Stimulated activated CD8-positive, alpha-beta memory T cell treated with anti-CD3 and anti-CD28 coated beads, Interleukin-7, amount 100 ng/mL, for 1 hour (primary cell): Measurements from ENCODE around the gene CHTF18.

Source experiments
- DNase-seq, 2 donors: peaks; one replicate each; pipeline ENCODE4 v3.0.0-alpha.2; 2020; ENCODE audit warnings: low read depth in 2 of 2

CHTF18 gene

DNA sequence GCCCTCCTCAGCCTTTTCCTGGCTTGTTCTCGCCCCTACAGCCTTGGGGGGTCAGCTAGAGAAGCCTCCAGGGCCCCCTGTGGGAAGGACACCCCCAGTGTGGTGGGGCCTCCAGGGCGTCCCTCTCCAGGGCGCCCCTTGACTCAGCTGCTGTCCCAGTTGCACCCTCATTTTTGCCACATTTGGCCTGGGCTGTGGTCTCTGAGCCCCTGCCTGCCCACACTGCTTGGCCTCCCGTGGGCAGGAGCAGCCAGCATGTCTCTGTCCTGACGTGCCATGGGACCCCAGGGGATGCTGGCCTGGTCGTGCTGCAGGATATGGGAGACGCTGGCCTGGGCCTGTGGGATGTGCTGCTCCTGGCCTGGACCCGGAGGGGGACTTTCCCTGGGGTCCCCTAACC lies 5.0 kb downstream of the CHTF18 start:
- DNase-seq = no peak

DNA sequence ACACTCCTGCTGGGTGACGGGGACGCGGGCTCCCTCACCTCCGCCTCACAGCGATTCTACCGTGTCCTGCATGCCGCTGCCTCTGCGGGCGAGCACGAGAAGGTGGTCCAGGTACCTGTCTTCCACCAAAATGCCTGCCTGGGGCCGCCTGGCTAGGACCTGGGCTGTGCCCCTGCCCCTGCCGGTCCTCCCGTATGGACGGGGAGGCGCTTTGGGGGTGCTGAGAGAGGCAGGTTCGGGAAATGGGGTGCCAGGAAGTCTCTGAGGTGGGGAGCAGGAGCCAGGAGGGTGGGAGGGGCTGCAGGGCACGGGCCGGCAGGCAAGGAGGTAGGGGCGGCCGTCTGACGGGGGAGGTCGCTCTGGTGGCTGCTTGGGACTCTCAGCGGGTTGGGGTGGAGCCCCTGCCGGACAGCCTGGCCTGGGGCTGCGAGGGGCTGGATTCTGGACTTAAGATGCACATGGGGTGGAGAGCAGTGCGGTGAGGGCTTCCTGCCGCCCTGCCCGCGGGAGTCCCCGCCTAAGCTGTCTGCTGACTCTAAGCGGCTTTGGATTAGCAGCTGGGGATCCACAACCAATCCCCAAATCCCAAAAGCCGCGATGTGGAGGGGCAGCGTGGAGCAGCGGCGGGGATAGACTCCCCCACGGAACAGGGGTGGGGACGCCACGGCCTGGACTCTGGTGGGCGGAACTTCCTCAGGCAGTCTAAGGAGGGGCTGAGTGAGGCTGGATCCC lies 5.8 kb downstream of the CHTF18 start:
- no peak for DNase-seq

DNA sequence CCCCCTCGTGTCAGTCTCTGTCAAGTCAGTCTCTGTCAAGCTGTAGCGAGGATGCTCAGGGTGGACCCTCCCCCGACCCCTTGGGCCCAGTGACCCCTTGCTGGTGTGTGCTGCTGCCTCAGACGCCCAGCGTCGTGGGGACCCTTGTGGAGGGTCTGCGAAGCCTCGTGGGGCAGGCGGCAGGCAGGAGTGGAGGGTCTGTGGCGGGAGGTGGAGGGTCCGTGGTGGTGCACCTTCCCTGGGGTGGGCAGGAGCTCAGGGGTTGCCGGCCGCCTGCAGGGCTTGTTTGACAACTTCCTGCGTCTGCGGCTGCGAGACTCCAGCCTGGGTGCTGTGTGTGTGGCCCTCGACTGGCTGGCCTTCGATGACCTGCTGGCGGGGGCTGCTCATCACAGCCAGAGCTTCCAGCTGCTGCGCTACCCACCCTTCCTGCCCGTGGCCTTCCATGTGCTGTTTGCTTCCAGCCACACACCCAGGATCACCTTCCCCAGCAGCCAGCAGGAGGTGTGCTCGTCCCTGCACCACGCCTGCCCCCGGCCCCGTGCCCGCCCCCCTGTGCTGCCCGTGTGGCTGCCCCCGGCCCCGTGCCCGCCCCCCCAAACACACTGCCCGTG lies 6.5 kb downstream of the CHTF18 start:
- no peak for DNase-seq

DNA sequence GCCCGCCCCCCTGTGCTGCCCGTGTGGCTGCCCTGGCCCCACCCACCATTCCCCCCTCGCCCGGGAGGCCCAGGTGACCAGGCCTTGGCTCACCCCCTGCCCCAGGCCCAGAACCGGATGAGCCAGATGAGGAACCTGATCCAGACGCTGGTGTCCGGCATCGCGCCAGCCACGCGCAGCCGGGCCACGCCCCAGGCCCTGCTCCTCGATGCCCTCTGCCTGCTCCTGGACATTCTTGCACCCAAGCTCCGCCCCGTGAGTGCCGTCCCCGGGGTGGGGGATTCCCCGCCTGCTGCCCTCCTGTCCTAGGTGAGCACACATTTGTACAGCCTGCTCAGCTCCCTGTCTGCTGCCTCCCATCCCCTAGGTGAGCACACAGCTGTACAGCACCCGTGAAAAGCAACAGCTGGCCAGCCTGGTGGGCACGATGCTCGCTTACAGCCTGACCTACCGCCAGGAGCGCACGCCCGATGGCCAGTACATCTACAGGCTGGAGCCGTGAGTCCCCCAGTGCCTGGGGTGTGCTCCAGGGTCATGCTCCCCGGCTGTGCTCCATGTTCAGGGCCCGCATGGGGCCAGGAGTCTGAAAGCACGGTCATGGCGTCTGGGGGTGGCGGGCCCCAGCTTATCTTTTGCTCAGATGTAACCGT lies 7.3 kb downstream of the CHTF18 start:
- no peak for DNase-seq

DNA sequence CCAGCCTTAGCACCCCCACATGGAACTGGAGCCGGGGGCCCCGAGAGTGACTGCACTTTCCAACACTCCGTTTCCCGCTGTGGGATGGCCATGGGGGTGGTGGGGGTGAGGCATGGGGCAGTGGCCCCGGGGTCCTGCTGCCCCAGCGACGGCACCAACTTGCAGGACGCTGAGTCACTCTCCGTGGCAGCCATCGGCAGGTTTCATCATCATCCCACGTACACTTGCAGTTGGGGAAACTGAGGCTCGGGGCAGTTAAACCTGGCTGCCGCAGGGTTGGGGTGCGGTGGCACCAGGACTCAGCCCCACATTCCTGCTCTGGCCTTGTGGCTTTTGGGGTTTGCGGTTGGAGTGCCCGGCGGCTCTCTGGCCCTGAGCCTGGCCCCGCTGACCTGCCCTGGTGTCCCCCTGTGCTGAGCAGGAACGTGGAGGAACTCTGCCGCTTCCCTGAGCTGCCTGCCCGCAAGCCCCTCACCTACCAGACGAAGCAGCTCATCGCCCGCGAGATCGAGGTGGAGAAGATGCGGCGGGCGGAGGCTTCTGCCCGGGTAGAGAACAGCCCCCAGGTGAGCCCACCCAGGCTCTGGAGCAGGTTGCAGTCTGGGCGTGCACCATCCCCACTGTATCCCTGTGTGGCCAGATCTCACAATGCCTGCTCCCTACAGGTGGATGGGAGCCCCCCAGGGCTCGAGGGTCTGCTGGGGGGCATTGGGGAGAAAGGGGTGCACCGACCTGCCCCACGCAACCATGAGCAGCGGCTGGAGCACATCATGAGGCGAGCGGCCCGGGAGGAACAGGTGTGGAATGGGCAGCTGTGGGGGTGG lies 8.1 kb downstream of the CHTF18 start:
- DNase-seq = no peak

DNA sequence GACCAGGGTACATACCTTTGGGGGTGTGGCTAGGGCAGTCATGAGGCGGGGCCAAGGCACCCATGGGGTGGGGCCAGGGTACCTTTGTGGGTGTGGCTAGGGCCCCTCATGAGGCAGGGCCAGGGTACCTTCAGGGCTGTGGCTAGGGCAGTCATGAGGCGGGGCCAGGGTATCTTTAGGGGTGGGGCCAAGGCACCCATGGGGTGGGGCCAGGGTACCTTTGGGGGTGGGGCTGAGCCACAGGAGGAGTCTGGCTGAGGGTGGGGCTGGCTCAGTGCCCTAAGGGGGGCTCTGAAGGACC lies 8.7 kb downstream of the CHTF18 start:
- no peak for DNase-seq

DNA sequence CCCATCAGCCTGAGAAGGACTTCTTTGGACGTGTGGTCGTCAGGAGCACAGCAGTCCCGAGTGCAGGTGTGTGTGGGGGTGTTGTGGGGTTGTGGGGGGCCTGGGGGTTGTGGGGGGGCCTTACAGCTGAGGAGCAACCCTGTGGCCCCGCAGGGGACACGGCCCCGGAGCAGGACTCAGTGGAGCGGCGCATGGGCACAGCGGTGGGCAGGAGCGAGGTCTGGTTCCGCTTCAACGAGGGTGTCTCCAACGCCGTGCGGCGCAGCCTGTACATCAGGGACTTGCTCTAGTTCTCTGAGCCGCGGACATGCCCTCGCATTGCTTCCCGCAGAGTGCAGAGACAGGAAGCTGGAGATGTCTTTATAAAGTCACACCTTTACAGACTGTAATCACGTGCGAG lies 9.3 kb downstream of the CHTF18 start:
- DNase-seq = no peak

DNA sequence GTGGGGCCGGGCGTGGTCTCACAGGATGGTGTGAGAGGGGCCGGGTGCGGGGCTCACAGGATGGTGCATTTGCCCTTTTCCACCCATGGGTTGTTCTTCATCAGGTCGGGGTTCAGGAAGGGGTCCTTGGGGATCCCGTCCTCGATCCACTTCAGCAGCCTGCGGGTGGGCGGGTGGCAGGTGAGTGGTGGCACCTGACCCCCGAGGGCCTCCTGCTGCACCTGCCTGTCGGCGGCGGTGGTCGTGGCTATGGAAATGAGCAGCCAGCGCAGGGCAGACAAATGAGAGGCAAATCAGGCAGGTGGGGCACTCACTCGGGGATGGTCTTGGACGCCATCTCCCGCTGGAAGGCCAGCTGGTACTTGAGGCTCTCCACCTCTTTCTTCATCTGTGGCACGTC lies 10.2 kb downstream of the CHTF18 start:
- no peak for DNase-seq

DNA sequence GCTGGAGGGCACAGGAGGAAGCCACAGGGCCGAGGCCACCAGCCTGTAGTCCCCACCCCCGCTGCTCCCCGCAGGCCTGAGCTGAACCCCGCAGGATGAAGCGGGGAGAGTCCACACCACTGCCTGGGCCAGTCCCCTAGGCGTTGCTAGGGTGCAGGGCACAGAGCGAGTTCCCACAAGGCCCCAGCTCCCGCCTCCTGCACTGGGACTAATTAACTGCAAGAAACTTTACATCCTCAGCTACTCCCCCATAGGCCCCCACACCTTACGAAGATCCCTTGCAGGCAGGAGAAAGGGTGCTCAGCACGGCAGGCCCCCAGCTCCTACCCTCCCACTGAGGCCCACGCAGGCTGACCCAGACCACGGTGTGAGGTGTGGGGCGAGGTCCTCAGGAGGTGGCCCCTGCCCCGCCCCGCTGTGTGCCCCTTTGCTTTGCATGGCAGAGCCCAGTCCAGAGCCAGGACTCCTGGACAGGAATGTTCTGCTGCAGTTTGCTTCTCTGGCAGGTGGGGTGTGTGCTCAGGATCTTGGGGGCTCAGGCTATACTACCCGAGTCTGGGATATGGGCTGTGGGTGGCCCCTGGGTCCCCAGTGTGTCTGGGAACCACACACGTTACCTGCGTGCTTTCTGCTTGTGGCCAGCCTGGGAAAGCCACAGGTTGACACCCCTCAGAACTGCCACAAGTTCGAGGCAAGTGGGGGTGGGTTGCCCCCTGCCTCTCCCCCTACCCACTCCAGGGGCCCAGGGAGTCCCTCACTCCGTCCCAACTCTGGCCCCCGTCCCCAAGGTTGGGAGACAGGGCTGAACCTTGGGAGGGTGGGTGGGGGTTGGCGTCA lies 10.9 kb downstream of the CHTF18 start:
- DNase-seq = no peak

DNA sequence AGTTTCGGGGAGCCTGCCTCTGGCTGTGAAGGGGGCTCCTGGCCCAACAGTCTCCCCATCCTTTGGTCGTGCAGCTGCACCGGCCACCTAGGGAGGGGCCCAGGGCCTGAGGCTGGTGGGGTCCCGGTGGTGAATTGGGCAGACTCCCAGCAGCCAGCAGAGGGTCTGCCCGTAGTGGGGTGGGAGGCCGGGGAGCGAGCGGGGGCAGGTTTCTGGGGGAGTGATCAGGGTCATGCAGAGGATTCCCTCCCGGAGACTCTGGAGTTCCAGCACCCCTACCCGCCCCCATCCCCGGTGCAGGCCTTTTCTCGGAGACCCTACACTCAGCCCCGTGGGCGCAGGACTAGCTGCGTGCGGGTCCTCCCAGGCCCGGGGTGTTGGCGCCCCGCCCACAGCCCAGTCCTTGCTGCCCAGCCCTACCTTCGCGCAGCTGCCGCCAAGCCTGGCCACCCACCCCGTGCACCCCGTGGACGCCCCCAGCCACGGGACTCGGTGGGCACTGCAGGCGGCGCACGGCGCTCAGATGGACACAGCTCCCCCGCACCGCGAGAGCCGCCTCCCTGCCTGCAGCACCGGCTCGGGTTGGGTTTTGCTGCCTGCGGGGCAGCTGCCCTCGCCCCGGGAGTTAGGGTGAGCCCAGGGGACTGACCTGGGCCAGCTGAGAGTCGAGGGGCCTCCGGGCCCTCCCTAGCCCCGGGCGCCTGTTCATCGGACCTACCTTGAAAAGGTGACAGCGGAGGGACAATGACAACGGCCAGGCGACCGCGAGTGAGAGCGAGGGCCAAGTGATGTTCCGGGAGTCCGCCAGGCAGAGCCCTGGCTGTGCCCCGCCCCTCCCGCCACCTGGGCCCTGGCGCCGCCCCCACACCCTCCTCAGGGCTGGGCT lies 11.8 kb downstream of the CHTF18 start, which contains the start of gene GNG13:
GNG13 (minus strand) TSS at position 787 of the 886 bp plus-strand sequence. CDS start 1,657 bp downstream, outside the sequence.
- no peak for DNase-seq

DNA sequence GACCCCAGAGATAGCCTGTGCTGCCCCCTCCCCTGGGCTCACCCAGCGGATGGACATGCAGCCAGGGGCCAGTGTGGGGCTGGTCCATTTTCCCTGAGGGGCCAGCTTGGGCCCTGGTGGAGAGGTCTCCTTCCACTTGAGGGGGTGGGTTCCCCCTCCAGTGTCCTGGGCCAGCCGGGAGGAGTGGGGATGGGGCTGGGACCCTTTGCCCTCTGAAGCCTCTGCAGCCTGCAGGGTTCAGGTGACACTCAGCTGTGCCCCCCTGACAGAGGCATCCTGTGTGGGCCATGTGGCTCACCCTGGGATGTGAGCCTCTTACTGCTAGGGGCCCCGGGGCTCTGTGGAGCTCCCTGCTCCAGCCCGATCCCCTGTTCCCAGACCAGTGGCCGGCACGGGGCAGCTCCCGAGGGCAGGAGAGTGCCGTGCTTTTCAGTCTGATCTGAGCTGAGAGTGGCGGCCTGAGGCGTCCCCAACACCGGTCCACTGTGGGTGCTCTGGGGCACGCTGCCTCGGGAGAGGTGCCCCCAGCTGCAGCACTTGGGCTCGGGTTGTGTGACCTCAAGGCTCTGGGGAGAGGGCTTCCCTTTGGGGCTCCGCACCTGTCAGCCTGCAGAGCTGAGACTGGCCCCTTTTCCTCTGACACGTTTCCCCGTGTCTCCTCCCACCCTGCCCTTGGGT lies 12.6 kb downstream of the CHTF18 start:
- DNase-seq = no peak

DNA sequence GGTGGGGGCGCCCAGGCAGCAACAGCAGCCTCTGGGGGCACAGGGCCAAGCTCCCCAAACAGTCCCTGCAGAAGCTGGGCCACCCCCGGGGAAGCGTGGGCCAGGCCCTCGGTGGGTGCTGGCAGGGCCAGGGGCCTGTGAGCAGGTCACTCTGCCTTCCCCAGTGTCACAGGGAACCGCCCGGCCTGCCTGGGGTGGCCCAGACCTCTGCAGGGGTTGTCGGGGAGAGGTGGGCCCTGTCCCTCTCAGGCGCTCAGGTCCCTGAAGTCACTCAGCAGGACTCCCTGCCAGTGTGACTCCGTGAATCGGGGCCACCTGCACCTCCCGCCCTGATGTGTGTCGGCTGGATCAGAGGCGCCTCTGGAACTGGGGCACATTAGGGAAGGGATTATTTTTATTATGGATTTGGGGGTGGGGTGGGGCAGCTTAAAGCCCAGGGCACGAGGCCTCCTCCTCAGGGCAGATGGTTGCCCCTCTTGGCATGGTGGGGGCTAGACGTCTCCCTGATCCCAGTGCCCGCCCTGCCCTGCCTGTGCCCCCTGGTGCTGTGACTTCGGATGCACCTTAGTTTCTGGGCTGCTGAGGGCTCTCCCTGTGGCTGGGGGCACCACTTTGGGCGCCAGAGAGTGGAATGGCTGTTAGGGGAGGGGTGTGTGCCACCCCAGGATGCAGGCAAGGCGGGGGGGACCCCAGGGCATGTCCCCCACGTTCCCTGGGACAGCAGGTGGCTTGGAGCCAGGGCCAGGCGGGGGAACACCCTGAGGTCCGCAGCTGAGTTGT lies 13.4 kb downstream of the CHTF18 start:
- no peak for DNase-seq

DNA sequence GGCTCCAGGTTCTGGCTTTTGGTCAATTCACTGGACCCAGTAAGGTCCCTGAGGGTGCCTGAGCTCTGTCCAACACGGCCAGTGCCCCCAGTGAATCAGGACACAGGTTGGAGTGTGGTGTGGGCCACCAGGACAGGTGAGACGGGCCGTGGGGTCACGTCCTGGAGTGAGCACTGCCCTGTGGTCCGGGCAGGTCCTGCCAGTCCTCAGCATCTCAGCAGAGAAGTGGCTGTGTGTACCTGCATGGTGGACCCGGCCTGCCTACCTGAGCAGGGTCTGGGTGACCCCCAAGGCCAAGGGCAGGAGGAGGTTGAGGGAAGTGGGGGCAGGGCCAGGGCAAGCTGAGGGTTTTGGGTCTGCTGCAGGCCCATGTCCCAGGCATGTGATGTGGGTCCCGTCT lies 14.0 kb downstream of the CHTF18 start:
- DNase-seq = no peak

DNA sequence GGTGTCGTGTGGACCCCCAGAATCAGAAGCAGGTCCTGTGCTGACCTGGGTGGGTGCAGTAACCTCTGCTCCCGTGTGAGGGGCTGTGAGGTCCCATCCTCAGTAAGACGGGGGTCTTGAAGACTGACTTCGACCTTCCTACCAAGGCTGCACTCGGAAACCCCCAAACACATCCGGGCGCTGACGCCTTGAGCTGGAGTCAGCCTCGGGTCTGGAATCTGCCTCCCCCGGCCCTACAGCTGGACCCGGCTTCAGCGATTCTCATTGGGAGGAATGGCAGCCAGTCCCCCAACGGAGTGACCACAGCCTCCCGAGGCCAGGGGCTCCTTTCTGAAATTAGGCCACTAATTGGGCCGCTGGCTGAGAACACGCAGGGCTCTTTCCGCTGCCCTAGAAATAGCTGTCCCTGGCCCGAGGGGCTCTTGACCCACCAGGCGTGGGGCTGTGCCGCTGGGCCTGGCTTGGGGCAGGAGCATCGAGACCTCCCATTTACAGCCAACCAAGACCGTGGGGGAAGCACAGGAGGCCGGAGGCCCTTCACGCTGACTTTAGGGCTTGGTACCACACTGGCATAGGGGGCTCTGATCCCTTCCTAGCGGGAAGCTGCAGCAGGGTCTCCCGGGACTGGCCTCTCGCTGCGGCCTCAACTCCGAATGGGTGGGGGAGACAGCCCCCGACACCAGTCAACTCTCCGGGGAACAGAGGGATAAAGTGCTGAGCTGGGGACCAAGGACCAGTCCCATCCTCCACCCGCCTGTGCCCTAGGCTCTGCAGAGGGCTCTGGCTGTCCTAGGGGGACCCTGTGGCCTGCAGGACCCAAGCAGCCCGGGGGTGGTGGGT lies 14.7 kb downstream of the CHTF18 start:
- no peak for DNase-seq

DNA sequence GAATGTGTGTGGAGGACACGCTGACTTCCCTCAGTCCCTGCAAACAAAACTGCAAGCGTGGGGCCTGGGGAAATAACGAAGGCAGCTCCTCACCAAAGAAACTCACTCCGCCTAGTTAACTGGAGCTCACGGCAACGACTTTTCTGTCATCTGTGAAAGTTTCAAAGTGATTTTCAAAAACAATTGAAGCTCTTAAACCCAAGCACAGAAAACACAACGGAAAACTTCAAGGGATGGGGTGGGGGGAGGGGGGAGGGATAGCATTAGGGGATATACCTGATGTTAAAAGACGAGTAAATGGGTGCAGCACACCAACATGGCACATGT lies 15.3 kb downstream of the CHTF18 start:
- no peak for DNase-seq

DNA sequence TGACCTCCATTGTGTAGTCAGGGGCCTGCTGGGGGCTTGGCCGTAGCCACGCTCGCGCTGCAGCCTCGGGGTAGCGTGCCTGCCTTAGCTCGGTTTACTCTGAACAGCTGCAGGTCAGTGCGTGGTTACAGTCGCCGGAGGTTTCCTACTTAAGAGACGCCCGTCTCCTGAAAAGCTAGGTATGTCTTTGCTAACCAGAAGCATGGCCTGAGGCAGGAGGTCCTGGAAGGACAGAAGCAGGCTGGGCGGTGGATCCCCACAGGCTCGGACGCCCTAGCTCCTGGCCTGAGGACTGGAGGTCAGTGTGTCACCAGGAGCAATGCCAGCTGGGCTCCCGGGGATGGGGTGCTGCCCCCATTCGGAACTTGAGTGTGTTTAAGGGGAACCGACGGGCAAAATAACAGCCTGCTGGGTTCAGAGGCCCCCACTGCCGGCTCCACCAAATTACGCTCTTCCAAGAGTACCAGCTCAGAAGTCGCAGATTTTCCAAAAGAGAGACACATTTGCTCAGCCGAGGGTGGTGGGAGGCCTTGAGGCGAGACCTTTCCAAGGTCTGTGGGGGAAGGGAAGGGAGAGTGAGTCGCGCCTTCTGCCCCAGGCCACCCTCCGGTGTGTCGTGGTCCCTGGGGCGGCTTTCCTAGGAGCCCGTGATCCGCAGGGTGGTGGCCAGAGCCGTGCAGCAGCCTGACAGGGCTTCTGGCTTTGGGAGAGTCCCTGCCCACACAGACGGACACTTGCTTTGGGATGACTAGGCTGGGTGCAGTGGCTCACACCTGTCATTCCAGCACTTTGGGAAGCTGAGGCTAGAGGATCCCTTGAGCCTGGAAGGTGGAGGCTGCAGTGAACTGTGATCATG lies 16.0 kb downstream of the CHTF18 start:
- DNase-seq = no peak

DNA sequence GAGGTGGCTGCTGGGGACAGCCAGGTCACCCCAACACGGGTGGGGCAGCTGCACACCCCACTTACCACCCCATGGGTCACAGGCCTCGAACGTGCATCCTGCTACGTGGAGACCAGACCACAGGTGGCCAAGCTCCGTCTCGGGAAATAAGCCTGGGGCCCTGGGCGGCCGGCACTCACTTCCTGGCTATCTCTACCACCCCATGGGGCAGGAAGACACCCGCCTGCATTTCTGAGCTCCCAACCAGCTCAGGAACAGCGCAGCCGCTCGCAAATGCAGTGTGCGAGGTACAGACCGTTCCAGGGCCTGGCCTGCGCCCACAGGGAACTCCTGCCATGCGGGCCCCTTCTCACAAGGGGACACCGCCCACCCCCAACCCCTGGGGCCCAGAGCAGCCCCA lies 17.1 kb downstream of the CHTF18 start:
- DNase-seq = no peak
